Stimulated activated CD8-positive, alpha-beta memory T cell treated with anti-CD3 and anti-CD28 coated beads, Interleukin-12 subunit alpha, Interleukin-12 subunit beta, amount 100 ng/mL, for 4 hours (primary cell): ENCODE data around the gene ABHD14A.

Experiments used
- DNase-seq: peaks from one replicate; pipeline ENCODE4 v3.0.0-alpha.2; 2020; ENCODE audit warnings: low read depth

ABHD14A gene

GRCh38 chr3:51941463-51941797, 33.4 kb upstream of the ABHD14A start:
- DNase-seq, result no peak

GRCh38 chr3:51941798-51942602, 32.9 kb upstream of the ABHD14A start, which contains the start of the genes PARP3 and RRP9:
TSS of gene PARP3 (plus strand) at chr3:51942363. CDS start at chr3:51943356, 993 bp downstream.
TSS of gene RRP9 (minus strand) at chr3:51941904. CDS start at chr3:51941867, 37 bp downstream.
- peak; percentile 99 for DNase-seq

GRCh38 chr3:51942603-51943450, 32.0 kb upstream of the ABHD14A start:
- peak; percentile 31 for DNase-seq

GRCh38 chr3:51943451-51944391, 31.1 kb upstream of the ABHD14A start:
- DNase-seq, result no peak

GRCh38 chr3:51944451-51945021, 30.3 kb upstream of the ABHD14A start:
- DNase-seq, result no peak

GRCh38 chr3:51945031-51945840, 29.6 kb upstream of the ABHD14A start:
- no peak for DNase-seq

- no peak for DNase-seq
Observed at GRCh38 chr3:51945926-51946705, 28.7 kb upstream of the ABHD14A start.

GRCh38 chr3:51946796-51947195, 28.1 kb upstream of the ABHD14A start:
- DNase-seq, result no peak

- DNase-seq, result no peak
Observed at GRCh38 chr3:51947215-51947900, 27.5 kb upstream of the ABHD14A start.

- DNase-seq, result no peak
Observed at GRCh38 chr3:51948016-51948580, 26.8 kb upstream of the ABHD14A start.

GRCh38 chr3:51949121-51949520, 25.7 kb upstream of the ABHD14A start:
- DNase-seq, result no peak

GRCh38 chr3:51950899-51951298, 24.0 kb upstream of the ABHD14A start:
- DNase-seq, result no peak

GRCh38 chr3:51953445-51953844, 21.4 kb upstream of the ABHD14A start:
- DNase-seq, result no peak

- no peak for DNase-seq
Observed at GRCh38 chr3:51954105-51954504, 20.8 kb upstream of the ABHD14A start.

- no peak for DNase-seq
Observed at GRCh38 chr3:51954713-51955112, 20.2 kb upstream of the ABHD14A start.

- no peak for DNase-seq
Observed at GRCh38 chr3:51955175-51955892, 19.5 kb upstream of the ABHD14A start, which contains the start of gene GPR62. TSS of gene GPR62 (plus strand) at chr3:51955381. CDS start at chr3:51955653, 272 bp downstream.

GRCh38 chr3:51955893-51956770, 18.7 kb upstream of the ABHD14A start:
- no peak for DNase-seq
